ENCODE data around the gene GLI1.
"Not testable (repeated sequence)": the region's sequence is repeated elsewhere in the genome, so short reads cannot be mapped to it uniquely, and the experiment has no call there.

Gene GLI1

DNA sequence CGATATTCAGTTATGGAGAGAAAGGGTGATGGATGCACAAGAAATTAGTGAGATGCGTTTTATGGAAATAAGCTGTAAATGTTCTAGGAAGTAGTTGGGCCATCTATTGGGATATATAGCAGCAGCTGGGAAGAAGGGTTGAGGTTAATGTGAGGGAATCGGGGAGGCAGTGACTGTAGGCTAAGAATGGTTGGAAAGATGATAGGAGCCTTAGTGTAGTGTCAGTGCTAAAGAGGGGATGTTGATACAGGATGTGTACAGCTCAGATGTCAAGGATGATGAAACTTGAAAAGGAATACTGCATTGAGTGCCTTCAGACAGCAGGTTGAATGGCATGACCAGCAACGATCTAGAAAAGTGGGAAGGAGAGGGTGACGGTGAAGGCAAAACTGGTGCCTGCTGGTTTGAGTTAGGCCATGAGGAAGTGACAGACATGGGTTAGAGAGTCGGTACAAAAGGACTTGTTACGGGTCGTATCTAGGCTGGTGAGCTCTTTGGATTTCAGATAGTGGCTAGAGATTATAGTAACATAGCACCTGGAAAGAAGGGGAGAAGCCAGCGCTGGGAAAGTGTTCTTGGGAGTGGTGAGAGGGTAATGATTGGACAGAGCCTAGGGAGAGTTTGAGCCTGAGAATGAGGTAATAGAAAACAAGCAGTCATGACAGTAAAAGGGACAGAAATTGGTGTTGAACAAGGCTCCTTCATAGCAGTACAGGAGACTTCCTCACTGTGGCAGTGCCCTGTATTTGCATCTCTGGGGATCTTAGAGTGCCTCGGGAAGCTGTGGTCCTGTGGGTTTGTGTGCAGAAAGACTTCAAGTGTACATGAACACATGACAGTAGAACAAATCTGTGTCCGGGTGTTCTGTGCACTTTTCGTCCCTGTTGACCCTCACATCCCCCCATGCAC is 37.9 kb downstream of the GLI1 start:
- DNase-seq (ENCODE audit: low read depth in 2 of 2), result no peak

DNA sequence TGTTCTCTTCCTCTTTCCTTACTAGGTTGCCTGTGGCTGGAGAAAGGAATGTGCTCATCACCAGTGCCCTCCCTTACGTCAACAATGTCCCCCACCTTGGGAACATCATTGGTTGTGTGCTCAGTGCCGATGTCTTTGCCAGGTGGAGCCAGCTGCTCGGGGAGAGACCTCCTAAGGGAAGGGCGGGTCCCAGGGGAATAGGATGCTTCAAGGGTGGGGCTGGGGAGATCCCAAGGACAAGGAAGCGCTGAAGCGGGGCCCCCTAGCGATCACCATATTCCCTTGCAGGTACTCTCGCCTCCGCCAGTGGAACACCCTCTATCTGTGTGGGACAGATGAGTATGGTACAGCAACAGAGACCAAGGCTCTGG is 38.5 kb downstream of the GLI1 start:
- DNase-seq (ENCODE audit: low read depth in 2 of 2), result no peak

DNA sequence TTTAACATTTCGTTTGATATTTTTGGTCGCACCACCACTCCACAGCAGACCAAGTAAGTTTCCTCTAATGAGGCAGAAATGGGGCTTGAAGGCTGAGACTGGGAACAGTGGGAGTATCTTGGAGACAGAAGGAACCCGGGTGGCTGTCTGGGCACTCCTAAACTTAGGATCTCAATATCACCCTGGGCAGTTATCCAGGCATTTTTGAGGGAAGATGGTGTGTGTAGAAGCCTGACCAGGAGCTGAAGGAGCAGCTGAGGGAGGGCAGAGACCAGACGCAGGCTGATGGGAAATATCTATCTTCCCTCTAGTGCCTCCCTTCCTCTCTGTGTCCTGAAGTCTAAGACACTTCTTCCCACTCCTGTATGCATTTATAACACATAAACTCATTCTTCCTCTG is 39.0 kb downstream of the GLI1 start:
- no peak for DNase-seq (ENCODE audit: low read depth in 2 of 2)

DNA sequence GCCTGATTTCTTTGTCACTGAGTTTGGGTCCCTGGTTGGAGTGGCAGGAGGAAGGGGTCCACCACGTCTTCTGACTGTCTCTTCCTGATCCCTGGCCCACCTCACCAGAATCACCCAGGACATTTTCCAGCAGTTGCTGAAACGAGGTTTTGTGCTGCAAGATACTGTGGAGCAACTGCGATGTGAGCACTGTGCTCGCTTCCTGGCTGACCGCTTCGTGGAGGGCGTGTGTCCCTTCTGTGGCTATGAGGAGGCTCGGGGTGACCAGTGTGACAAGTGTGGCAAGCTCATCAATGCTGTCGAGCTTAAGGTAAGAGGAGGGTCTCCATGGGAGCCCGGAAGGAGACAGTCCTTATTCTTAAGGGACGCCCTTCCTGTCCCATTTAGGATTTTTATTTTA is 40.6 kb downstream of the GLI1 start:
- no peak for DNase-seq (ENCODE audit: low read depth in 2 of 2)

DNA sequence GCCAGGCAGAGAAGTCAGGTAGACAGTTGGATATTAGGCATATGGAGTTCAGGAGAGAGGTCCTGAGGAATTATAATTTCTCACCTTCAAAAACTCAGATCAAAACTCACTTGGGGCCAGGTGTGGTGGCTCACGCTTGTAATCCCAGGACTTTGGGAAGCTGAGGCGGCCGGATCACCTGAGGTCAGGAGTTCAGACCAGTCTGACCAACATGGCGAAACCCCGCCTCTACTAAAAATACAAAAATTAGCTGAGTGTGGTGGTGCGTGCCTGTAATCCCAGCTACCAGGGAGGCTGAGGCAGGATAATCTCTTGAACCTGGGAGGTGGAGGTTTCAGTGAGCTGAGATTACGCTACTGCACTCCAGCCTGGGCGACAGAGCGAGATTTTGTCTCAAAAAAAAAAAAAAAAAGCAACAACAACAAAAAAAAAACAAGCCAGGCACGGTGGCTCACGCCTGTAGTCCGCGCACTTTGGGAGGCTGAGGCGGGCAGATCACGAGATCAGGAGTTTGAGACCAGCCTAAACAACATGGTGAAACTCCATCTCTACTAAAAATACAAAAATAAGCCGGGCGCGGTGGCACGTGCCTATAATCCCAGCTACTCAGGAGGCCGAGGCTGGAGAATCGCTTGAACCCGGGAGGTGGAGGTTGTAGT is 42.9 kb downstream of the GLI1 start:
- not testable (repeated sequence) for DNase-seq (ENCODE audit: low read depth in 2 of 2)

DNA sequence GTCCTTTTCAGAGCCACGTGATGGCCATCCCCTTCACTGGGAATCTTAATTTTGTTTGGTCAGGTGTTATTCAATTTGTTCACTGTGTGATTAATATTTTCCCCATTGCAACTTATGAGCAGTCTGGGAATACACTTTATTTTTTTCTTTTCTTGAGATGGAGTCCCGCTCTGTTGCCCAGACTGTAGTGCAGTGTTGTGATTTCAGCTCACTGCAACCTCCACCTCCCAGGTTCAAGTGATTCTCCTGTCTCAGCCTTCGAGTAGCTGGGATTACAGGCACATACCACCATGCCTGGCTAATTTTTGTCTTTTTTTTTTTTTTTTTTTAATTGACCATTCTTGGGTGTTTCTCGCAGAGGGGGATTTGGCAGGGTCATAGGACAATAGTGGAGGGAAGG is 47.0 kb downstream of the GLI1 start:
- not testable (repeated sequence) for DNase-seq (ENCODE audit: low read depth in 2 of 2)

DNA sequence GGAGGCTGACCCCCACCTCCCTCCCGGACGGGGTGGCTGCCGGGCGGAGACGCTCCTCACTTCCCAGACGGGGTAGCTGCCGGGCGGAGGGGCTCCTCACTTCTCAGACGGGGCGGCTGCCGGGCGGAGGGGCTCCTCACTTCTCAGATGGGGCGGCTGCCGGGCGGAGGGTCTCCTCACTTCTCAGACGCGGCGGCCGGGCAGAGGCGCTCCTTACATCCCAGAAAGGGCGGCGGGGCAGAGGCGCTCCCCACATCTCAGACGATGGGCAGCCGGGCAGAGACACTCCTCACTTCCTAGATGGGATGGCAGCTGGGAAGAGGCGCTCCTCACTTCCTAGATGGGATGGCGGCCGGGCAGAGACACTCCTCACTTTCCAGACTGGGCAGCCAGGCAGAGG is 48.2 kb downstream of the GLI1 start:
- not testable (repeated sequence) for DNase-seq (ENCODE audit: low read depth in 2 of 2)

DNA sequence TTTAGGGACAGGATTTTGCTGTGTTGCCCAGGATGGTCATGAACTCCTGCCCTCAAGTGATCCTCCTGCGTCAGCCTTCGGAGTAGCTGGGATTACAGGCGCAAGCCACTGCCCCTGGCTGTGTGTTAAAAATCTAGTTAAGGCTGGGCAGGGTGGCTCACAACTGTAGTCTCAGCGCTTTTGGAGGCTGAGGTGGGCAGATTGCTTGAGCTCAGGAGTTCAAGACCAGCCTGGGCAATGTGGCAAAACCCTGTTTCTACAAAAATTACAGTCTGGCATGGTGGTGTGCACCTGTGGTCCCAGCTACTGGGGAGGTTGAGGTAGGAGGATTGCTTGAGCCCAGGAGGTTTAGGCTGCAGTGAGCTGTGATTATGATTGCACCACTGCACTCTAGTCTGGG is 51.6 kb downstream of the GLI1 start:
- no peak for DNase-seq (ENCODE audit: low read depth in 2 of 2)

DNA sequence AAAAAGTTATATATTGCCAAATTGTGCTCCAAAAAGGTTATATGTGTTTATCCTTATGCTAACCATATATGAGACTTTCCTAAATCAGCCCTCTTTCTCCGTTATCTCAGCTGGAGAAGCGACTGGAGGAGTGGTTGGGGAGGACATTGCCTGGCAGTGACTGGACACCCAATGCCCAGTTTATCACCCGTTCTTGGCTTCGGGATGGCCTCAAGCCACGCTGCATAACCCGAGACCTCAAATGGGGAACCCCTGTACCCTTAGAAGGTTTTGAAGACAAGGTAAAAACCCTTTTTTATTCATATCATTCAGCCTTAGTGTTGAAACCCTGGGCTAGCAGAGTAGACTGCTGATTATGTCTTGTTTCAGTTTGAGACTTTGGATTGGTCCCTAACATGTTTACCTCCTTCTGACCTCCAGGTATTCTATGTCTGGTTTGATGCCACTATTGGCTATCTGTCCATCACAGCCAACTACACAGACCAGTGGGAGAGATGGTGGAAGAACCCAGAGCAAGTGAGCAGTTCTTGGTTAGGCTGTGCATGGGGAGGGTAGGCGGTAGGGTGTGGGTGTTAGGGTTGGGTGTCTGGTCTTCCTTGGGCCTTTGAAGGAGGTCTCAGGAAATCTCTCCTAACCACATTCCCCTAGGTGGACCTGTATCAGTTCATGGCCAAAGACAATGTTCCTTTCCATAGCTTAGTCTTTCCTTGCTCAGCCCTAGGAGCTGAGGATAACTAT is 52.2 kb downstream of the GLI1 start:
- no peak for DNase-seq (ENCODE audit: low read depth in 2 of 2)

DNA sequence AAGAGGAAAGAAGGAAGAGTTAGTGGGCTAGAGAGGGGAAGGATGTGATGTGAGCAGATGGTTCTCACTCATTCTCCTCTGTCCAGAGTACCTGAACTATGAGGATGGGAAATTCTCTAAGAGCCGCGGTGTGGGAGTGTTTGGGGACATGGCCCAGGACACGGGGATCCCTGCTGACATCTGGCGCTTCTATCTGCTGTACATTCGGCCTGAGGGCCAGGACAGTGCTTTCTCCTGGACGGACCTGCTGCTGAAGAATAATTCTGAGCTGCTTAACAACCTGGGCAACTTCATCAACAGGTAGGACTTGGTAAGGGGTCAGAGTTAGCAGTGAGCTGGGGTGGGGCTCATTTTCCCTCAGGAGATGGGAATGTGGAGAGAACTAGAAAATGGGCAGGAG is 53.1 kb downstream of the GLI1 start:
- DNase-seq (ENCODE audit: low read depth in 2 of 2), result no peak

DNA sequence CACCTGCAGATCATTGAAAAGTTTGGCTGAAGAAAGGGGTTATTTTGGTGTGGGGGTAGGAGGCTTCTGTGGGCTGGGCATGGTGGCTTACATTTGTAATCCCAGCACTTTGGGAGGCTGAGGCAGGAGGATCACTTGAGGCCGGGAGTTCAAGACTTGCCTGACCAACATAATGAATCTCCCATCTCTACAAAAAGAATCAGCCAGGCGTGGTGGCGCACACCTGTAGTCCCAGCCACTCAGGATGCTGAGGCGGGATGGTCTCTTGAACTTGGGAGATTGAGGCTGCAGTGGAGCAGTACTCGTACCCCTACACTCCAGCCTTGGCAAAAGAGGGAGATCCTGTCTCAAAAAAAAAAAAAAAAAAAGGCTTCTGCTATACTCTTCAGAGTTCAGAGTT is 53.7 kb downstream of the GLI1 start:
- DNase-seq (ENCODE audit: low read depth in 2 of 2), result no peak

DNA sequence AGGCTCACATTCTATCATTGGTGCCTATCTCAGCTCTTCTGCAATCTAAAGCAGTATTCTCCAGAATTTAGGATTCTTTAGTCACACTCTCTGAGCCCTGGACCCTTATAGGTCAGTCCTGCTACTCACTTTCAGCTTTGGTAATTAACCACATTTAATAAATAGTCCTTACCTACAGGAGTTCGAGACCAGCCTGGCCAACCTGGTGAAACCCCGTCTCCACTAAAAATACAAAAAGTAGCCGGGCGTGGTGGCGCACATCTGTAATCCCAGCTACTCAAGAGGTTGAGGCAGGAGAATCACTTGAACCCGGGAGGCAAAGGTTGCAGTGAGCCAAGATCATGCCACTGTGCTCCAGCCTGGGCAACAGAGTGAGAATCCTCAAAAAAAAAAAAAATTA is 54.1 kb downstream of the GLI1 start:
- not testable (repeated sequence) for DNase-seq (ENCODE audit: low read depth in 2 of 2)

DNA sequence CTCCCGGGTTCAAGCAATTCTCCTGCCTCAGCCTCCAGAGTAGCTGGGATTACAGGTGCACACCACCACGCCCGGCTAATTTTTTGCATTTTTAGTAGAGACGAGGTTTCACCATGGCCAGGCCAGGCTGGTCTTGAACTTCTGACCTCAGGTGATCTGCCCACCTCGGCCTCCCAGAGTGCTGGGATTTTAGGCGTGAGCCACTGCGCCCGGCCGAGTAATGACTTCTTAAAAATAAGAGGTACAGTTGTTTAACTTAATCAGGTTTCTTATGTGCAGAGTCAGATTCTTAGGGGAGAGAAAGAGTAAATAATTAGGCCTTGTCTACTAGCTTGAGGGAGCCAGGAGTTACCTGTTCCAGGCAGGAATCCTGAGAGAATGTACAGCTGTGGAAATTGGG is 54.7 kb downstream of the GLI1 start:
- DNase-seq (ENCODE audit: low read depth in 2 of 2), result not testable (repeated sequence)

DNA sequence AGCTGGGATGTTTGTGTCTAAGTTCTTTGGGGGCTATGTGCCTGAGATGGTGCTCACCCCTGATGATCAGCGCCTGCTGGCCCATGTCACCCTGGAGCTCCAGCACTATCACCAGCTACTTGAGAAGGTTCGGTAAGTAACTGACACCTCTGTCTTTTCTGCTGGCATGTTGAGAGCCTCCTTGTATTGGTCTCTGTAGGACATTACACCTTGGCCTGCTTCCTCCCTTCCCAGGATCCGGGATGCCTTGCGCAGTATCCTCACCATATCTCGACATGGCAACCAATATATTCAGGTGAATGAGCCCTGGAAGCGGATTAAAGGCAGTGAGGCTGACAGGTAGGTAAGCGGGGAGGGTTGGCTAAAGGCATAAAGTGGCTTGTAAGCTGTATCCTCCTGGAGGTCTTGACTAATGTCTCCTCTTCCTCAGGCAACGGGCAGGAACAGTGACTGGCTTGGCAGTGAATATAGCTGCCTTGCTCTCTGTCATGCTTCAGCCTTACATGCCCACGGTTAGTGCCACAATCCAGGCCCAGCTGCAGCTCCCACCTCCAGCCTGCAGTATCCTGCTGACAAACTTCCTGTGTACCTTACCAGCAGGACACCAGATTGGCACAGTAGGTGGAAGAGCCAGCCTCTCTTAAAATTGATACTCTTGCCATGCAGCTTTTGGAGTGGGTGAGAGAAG is 55.3 kb downstream of the GLI1 start:
- DNase-seq (ENCODE audit: low read depth in 2 of 2), result no peak

DNA sequence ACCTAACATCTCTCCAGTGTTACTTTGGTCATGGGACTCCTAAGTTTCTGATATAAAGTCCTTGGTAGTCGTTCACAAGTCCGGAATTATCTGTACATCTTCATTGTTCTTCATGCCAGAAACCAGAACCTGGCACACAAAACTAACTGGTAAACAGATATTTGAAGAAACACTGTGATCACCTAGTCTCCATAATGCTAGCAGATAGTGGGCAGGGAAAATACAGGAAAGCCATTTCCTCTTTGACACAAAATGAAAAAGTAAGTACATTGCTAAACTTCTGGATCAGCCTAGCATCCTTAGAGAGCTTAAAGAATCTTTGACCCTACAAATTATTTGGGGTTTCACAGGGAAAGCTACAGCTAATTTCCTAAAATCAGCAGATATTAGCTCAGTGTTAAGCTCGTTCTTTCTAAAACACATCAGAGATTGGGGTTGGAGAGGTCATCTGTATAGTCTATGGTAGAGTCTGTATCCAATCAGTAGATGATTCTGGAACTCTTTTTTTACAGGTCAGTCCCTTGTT is 55.9 kb downstream of the GLI1 start:
- DNase-seq (ENCODE audit: low read depth in 2 of 2), result no peak

DNA sequence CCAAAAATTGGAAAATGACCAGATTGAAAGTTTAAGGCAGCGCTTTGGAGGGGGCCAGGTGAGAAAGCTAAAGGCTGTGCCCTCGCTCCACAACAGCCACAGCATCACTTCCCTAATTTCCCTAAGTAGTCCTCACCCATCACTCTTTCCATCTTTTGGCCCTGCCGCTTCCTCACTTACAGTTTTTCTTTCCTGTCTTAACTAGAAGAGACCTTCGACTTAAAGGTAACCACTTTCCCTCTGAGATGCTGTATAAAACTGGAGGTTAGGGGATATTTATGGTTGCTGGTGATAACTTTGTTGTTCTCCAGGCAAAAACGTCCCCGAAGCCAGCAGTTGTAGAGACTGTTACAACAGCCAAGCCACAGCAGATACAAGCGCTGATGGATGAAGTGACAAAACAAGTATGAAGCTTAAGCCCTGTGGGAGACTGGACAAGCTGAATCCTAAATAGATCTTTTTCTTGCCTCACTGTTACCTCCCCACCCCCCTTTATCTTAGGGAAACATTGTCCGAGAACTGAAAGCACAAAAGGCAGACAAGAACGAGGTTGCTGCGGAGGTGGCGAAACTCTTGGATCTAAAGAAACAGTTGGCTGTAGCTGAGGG is 56.5 kb downstream of the GLI1 start:
- no peak for DNase-seq (ENCODE audit: low read depth in 2 of 2)

DNA sequence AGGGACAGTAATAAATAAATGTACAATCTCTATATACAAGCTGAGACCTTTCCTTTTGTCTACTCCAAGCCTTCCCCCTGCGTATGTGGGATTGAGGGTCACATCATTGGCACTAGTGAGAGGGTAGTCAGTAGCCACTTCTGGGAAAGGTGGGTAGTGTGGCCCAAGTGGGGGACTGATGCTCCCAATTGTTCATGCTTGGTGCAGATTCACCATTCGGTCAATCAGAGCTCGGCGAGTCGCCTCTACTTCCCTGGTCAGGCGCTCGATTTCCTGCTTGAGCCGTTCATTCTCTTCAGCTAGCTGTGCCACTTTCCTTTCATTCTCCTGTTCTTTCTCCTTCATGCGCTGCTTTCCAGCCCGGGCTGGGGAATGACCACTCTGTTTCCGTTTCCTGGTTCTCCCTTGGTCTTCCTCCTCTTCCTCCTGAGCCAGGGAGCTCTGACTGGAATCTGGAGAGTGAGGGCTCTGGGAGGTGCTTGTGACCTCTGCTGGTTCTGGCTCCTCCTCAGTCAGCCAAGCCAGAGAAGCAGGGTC is 57.1 kb downstream of the GLI1 start:
- no peak for DNase-seq (ENCODE audit: low read depth in 2 of 2)

DNA sequence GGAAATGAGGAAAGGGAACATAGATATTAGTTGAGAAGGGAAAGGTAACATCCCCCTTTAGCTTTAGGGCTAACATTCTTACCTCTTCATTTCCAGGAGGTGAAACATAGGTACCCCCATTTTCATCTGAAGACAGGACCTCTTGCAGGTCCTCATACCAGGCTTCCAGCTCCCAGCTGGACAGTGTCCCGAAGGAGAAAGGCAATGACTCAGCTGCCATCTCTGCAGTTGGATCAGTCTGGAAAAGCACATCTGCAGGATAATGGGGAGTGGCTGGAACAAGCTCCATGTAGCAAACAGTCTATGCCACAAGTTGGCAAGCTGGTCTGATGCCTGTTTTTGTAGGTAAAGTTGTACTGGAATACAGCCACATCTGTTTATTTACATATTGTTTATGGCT is 57.6 kb downstream of the GLI1 start:
- DNase-seq (ENCODE audit: low read depth in 2 of 2), result no peak

DNA sequence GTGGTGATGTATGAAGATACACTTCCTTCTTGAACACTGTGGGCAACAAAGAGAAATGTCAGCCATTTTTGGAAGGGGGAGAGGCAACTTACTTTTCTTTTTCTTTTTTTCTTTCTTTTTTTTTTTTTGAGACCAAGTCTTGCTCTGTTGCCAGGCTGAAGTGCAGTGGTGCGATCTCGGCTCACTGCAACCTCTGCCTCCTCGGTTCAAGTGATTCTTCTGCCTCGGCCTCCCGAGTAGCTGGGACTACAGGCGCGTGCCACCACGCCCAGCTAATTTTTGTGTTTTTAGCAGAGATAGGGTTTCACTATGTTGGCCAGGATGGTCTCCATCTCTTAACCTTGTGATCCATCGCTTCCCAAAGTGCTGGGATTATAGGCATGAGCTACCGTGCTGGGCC is 58.1 kb downstream of the GLI1 start:
- DNase-seq (ENCODE audit: low read depth in 2 of 2), result not testable (repeated sequence)

DNA sequence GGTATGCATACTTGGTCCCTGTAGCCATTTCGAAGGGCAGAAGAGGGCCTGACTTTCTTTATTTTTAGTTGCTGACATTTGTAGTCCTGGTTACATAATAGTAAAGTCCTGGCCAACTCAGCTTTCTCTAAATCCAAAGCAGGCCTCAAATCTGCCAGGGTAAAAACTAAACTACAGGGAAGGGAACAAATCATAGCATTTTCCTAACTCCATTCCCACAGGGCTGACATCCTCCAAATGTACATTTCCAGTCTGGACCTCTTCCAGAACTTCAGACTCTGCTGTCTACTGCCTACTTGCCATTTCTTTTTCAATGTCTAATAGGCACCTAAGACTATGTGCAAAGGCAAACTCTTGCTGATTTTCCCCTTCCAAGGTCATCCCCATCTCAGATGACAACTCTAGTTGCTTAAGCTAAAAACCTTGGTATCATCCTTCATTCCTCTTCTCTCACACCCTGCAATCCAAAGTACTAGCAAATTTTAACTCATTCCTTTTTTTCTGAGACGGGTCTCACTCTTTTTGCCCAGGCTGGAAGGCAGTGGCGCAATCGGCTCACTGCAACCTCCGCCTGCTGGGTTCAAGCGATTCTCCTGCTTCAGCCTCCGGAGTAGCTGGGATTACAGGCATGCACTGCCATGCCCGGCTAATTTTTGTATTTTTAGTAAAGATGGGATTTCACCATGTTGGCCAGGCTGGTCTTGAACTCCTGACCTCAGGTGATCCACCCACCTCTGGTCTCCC is 58.8 kb downstream of the GLI1 start:
- no peak for DNase-seq (ENCODE audit: low read depth in 2 of 2)

All from stimulated activated CD4-positive, alpha-beta T cell treated with anti-CD3 and anti-CD28 coated beads, Interleukin-4, amount 100 ng/mL, for 48 hours (primary cell).